ENCODE measurements around the gene VGLL4.
"Not testable (repeated sequence)": the region's sequence is repeated elsewhere in the genome, so short reads cannot be mapped to it uniquely, and the experiment has no call there.

Gene VGLL4

GRCh38 chr3:11643605-11644087 is at the start of gene VGLL4:
Gene VGLL4 (minus strand): TSS chr3:11643915. CDS start chr3:11643518, 397 bp downstream.
- TF ChIP-seq CTCF (IDR thresholded peaks at IDR 0.05; ENCODE audit: unreplicated experiment in 3 of 3) = peak in 1 of 3 experiments; percentile 18
- H3K4me3 Mint-ChIP-seq = peak within 1 kb of the TSS; percentile 97 to 100 (median 100)
- H3K36me3 Mint-ChIP-seq (ENCODE audit: low read depth) = no peaks in the 10 kb centered on the region
- peak within 1 kb of the TSS; percentile 97 to 100 (median 98) for H3K27ac Mint-ChIP-seq
- no peaks in the 10 kb centered on the region for H3K27me3 Mint-ChIP-seq (ENCODE audit: low read depth)
- no peaks in the 10 kb centered on the region for H3K9me3 Mint-ChIP-seq
- H3K4me1 Mint-ChIP-seq = peaks cover 42% of the 10 kb centered on the region

GRCh38 chr3:11692532-11692813 is 48.8 kb upstream of the VGLL4 start:
- Mint-ChIP-seq H3K36me3 (ENCODE audit: low read depth) (peaks cover 12% of the 10 kb centered on the region), H3K4me3 (no peak overlapping the region), H3K27me3 (ENCODE audit: low read depth) (no peaks in the 10 kb centered on the region), H3K9me3 (no peaks in the 10 kb centered on the region), H3K4me1 (peaks cover 25% of the 10 kb centered on the region), H3K27ac (no peak overlapping the region)
- no peak for TF ChIP-seq CTCF (IDR thresholded peaks at IDR 0.05; ENCODE audit: unreplicated experiment in 3 of 3)

- H3K4me3 Mint-ChIP-seq = no peak overlapping the region
- H3K27ac Mint-ChIP-seq = peak overlapping the region; percentile 61 to 88 (median 73)
- TF ChIP-seq CTCF (IDR thresholded peaks at IDR 0.05; ENCODE audit: unreplicated experiment in 3 of 3) = no peak
- no peaks in the 10 kb centered on the region for H3K9me3 Mint-ChIP-seq
- H3K36me3 Mint-ChIP-seq (ENCODE audit: low read depth) = peaks cover 12% of the 10 kb centered on the region
- no peaks in the 10 kb centered on the region for H3K27me3 Mint-ChIP-seq (ENCODE audit: low read depth)
- H3K4me1 Mint-ChIP-seq = peaks cover 25% of the 10 kb centered on the region
These were observed 48.2 kb upstream of the VGLL4 start for GRCh38 chr3:11691767-11692531.

- peak overlapping the region; percentile 61 to 88 (median 73) for H3K27ac Mint-ChIP-seq
- H3K4me1 Mint-ChIP-seq = peaks cover 25% of the 10 kb centered on the region
- TF ChIP-seq CTCF (IDR thresholded peaks at IDR 0.05; ENCODE audit: unreplicated experiment in 3 of 3) = no peak
- H3K36me3 Mint-ChIP-seq (ENCODE audit: low read depth) = peaks cover 12% of the 10 kb centered on the region
- no peak overlapping the region for H3K4me3 Mint-ChIP-seq
- H3K27me3 Mint-ChIP-seq (ENCODE audit: low read depth) = no peaks in the 10 kb centered on the region
- no peaks in the 10 kb centered on the region for H3K9me3 Mint-ChIP-seq
These were observed 47.4 kb upstream of the VGLL4 start for GRCh38 chr3:11690863-11691766.

- H3K27ac Mint-ChIP-seq = peak overlapping the region in 2 of 3 experiments; percentile 12 to 88
- no peak overlapping the region for H3K4me3 Mint-ChIP-seq
- H3K36me3 Mint-ChIP-seq (ENCODE audit: low read depth) = peaks cover 15% of the 10 kb centered on the region
- TF ChIP-seq CTCF (IDR thresholded peaks at IDR 0.05; ENCODE audit: unreplicated experiment in 3 of 3) = no peak
- no peaks in the 10 kb centered on the region for H3K27me3 Mint-ChIP-seq (ENCODE audit: low read depth)
- no peaks in the 10 kb centered on the region for H3K9me3 Mint-ChIP-seq
- H3K4me1 Mint-ChIP-seq = peaks cover 25% of the 10 kb centered on the region
These were observed 46.0 kb upstream of the VGLL4 start for GRCh38 chr3:11689749-11690148.

- H3K27ac Mint-ChIP-seq; H3K4me1 Mint-ChIP-seq; H3K9me3 Mint-ChIP-seq; H3K27me3 Mint-ChIP-seq (ENCODE audit: low read depth); H3K4me3 Mint-ChIP-seq: not testable (repeated sequence)
- H3K36me3 Mint-ChIP-seq (ENCODE audit: low read depth) = peaks cover 21% of the 10 kb centered on the region
These were observed 41.3 kb upstream of the VGLL4 start for GRCh38 chr3:11684980-11685379.

All from nephron (organoid).